Mononuclear cell (primary cell): ENCODE measurements around the gene TSACC. TPM values are rescaled to one million over a fixed set of nuclear protein-coding genes. Genes with fewer than 3 reads are reported as not detected.

Source experiments
- H3K27me3 ChIP-seq: 2 replicates; pipeline ENCODE4 v1.6.0; 2011; ENCODE audit warnings: low read length, control low read depth; ENCODE audit not compliant: insufficient read depth
- H3K4me1 ChIP-seq: 2 replicates; pipeline ENCODE4 v1.5.1; 2011; ENCODE audit warnings: mild to moderate bottlenecking, low read length, control low read depth; ENCODE audit not compliant: insufficient read depth
- H3K4me3 ChIP-seq: 2 replicates; pipeline ENCODE4 v1.5.1; 2011; ENCODE audit warnings: mild to moderate bottlenecking, low read length, moderate library complexity
- H3K9me3 ChIP-seq: 2 replicates; pipeline ENCODE4 v1.5.1; 2011; ENCODE audit warnings: low read depth, mild to moderate bottlenecking, control low read depth, low read length
- total RNA-seq: library from RNA; depleted of rRNA; stranded (reverse); fragments of >200 nt; gene quantifications from one replicate; pipeline ENCODE4 v1.2.3, GENCODE V29; 2012

The TSACC gene
- total RNA-seq, 1 donor: not detected

GRCh38 chr1:156378557-156378956 is 40.2 kb downstream of the TSACC start:
- Histone ChIP-seq H3K9me3 (no peaks in the 10 kb centered on the region), H3K4me3 (no peak overlapping the region), H3K4me1 (peaks cover 23% of the 10 kb centered on the region), H3K27me3 (peaks cover 6% of the 10 kb centered on the region)

GRCh38 chr1:156379420-156380165 is 41.3 kb downstream of the TSACC start:
- H3K9me3 ChIP-seq: no peaks in the 10 kb centered on the region
- no peaks in the 10 kb centered on the region for H3K27me3 ChIP-seq
- peaks cover 23% of the 10 kb centered on the region for H3K4me1 ChIP-seq
- H3K4me3 ChIP-seq: no peak overlapping the region

DNA sequence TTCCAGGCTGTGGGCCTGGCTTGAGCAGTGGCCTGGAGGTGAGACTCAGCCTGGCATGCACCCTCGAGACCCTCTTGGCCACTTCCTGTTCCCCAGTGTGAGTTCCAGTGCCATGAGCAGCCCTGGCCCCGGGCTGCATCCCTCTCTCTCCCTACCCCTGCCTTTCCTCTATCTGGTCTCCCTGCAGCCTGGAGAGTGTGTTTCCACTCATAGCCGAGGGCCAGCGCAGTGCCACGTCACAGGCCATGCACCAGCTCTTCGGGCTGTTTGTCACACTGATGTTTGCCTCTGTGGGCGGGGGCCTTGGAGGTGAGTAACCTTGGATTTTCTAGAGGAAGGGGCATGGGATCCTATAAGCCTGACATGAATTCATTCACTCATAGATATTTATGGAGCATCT is 44.2 kb downstream of the TSACC start:
- Histone ChIP-seq H3K9me3 (no peaks in the 10 kb centered on the region), H3K4me3 (no peak overlapping the region), H3K4me1 (peaks cover 8% of the 10 kb centered on the region), H3K27me3 (peaks cover 12% of the 10 kb centered on the region)

DNA sequence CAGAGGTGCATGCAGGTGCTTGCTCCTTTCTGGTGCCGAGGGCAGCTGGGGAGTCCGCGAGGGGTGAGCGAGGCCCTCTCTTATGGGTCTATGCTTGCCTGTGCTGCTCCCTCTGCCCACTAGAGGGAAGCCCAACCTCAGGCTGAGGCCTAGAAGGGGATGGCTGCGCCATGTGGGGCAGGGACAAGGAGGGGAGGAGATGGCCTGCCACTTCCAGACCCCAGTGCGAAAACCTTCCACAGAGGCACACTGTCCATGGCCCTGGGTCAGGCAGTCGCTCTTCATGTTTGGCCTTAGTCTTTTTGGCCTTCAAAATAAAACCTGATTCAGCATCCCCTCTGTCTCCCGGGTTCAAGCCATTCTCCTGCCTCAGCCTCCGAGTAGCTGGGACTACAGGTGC is 44.7 kb downstream of the TSACC start:
- no peak overlapping the region for H3K4me3 ChIP-seq
- H3K4me1 ChIP-seq: peaks cover 8% of the 10 kb centered on the region
- peaks cover 17% of the 10 kb centered on the region for H3K27me3 ChIP-seq
- no peaks in the 10 kb centered on the region for H3K9me3 ChIP-seq

DNA sequence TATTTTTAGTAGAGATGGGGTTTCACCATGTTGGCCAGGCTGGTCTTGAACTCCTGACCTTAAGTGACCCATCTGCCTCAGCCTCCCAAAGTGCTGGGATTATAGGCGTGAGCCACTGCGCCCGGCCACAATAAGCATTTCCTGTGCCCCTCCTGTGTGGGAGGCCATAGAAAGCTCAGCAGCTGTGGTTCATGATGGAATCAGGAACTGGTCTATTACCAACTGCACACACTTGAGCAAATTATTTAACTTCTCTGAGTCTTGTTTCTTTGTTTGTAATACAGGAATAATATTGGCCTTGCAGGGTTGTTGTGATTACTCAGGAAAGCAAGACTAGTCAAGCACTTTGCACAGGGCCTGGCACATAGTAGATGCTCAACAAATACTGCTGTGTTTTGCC is 45.7 kb downstream of the TSACC start:
- H3K9me3 ChIP-seq: no peaks in the 10 kb centered on the region
- no peak overlapping the region for H3K4me3 ChIP-seq
- H3K4me1 ChIP-seq: peaks cover 8% of the 10 kb centered on the region
- H3K27me3 ChIP-seq: peaks cover 23% of the 10 kb centered on the region

DNA sequence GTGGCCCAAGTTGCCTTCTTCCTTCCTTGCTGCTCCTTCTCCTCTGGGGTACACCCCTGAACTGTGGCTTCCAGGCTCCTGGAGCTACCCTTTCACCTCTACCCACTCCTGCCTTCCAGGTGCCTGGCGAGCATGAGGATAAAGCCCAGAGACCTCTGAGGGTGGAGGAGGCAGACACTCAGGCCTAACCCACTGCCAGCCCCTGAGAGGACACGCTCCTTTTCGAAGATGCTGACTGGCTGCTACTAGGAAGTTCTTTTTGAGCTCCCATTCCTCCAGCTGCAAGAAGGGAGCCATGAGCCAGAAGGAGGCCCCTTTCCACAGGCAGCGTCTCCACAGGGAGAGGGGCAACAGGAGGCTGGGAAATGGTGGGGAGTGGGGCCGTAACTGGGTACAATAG is 46.3 kb downstream of the TSACC start:
- Histone ChIP-seq H3K4me1 (peaks cover 8% of the 10 kb centered on the region), H3K4me3 (no peak overlapping the region), H3K27me3 (peaks cover 30% of the 10 kb centered on the region), H3K9me3 (no peaks in the 10 kb centered on the region)

GRCh38 chr1:156385534-156386031 is 47.3 kb downstream of the TSACC start:
- Histone ChIP-seq H3K4me3 (no peak overlapping the region), H3K9me3 (no peaks in the 10 kb centered on the region), H3K27me3 (peaks cover 31% of the 10 kb centered on the region), H3K4me1 (peaks cover 8% of the 10 kb centered on the region)

DNA sequence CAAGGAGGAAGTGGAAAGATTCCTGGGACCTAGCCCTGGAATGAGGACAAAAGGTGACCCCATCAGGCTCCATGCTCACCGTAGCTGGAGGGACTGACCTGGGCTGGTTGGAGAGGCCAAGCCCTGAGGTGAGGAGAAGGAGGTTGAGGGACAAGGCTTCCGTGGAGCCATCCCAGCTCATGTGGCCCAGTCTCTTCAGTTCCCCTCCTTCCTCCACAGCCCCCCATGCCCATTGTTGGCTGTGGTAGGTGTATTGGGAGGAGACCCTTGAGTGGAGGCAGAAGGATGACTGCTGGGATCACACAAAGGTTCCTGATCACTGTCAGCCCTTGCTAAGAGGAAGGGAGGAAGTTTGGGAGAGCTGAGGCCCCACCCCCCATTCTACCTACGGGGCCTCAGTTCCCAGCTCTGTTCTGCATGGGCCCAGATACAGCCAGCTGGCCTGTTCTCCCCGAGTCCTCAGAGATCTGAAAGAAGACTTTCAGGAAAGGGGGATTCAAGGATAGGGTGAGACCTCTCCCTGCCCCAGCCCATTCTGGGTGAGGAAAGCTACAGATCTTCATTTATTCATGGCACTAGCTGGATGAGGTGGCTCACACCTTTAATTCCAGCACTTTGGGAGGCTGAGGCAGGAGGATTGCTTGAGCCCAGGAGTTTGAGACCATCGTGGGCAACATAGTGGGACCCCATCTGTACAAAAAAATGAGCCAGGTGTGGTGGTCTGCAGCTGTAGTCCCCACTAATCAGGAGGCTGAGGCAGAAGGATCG is 48.0 kb downstream of the TSACC start:
- Histone ChIP-seq H3K9me3 (no peaks in the 10 kb centered on the region), H3K27me3 (peaks cover 31% of the 10 kb centered on the region), H3K4me3 (no peak overlapping the region), H3K4me1 (peaks cover 8% of the 10 kb centered on the region)

DNA sequence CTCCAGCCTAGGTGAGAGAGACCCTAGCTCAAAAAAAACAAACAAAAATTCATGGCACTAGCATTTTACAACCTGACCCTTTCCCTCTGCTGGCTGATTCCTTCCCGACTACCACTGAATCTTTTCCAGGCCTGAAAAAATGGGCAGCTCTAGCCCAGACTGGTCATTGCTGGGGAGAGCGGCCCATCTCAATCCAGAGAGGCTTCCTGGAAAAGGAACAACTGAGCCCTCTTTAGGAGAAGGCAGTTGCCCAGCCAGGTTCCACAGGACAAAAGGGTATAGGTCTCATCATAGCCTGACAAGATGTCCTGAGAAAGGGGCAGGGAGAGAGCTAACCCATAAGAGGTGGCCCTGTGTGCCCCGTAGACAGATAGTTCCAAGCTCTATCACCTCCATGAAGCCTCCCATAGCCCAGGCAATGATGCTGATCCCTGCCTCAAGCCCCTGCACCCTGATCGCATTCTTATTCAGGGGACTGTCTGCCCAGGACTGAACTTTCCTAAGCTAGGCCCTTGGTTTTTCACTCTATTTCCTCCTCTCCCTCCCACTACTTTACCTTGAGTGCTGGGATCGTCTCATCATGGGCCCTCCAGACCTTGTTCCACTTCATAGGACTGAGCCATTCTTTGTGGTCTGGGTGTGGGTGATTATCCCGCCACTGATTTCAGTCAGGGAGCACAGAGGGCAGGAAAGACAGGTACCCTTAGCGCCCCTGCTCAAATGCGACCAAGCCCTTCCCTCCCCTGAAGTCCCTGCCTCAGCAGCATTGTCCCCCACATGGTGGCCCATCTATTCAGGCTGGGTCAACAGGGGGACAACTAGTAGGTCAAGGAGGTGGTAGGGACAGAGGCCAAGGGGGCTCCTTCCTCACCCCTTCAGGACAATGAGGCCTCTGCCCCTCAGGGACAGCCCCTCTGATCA is 48.9 kb downstream of the TSACC start:
- H3K4me3 ChIP-seq: no peak overlapping the region
- peaks cover 31% of the 10 kb centered on the region for H3K27me3 ChIP-seq
- H3K9me3 ChIP-seq: no peaks in the 10 kb centered on the region
- peaks cover 8% of the 10 kb centered on the region for H3K4me1 ChIP-seq

DNA sequence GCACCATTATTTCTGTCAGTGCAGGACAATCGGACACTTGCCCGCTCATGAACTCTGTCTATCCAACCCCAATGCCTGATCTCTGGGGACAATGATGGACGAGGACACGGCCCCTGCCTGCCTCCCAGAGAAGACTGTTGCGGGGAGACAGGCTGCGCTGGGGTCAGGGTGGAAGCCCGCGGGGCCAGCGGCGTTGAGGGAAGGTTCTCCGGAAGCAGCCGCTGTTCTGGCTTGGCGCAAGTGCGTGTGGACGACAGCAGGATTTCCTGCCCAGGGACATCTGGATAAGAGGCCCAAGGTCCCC is 49.5 kb downstream of the TSACC start:
- H3K27me3 ChIP-seq: peaks cover 31% of the 10 kb centered on the region
- no peaks in the 10 kb centered on the region for H3K9me3 ChIP-seq
- H3K4me3 ChIP-seq: no peak overlapping the region
- H3K4me1 ChIP-seq: peaks cover 8% of the 10 kb centered on the region

DNA sequence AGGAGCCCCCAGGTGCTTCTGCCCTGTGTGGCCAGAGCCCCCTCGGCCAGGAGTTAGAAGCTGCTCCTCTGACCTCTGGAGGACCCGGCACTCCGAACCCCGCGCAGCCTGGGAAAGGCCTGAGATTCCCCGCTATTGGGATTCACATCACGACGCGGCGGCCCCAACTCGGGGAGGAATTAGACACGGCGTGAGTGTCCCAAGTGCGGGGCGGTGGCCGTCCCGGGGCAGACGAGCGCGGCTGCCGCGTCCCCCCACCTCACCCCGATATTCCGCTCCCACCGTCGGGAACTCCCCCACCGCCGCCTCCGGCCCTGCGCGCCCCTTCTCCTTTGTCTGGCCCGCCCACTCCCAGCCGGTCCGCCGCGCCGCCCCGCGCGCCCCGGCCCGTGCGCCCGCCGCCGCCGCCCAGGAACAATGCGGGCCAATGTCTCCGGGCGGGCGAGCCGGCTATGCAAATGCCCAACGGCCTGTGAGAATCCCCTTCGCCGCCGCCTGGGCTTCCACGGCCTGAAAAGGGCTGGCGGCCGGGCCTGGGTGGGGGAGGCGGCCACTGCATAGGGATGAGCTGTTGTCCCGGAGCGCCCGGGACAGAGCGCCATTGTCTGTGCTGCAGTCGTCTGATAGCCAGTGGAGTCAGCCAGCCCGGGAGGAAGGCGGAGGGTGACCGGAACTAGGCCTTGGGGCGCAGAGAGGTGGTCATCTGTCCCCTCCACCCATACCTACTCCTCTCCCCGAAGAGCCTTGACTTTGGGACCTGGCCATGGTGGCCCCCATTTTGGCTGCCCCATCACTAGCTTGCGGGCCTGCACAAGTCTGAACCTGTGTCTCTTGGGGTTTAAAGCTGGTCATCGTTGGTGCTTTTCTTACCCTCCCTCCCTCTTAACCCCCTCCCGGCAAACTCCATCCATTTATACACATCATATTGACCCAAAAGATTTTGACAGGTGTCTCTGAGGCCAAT is 50.1 kb downstream of the TSACC start:
- Histone ChIP-seq H3K27me3 (peaks cover 31% of the 10 kb centered on the region), H3K4me1 (peaks cover 8% of the 10 kb centered on the region), H3K9me3 (no peaks in the 10 kb centered on the region), H3K4me3 (no peak overlapping the region)

DNA sequence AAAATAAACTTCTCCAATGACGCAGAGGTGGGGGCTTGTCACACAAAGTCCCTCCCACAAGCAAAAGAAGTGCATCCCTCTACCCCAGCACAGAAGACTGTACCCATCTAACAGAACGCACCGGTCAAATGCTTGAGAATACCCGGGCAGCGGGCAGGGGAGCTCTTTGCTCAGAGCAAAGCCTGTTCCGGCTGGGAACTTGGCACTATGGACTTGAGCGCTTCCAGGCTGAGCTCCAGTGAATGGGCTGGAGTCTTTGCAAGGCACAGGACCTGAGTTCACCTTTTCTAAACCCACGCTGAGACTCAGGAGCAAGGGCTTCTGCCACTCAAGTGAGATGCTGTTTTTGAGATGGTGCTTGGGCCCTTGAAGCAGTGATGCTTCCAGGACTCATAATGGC is 51.0 kb downstream of the TSACC start:
- Histone ChIP-seq H3K4me1 (peaks cover 8% of the 10 kb centered on the region), H3K27me3 (peaks cover 31% of the 10 kb centered on the region), H3K9me3 (no peaks in the 10 kb centered on the region), H3K4me3 (no peak overlapping the region)

DNA sequence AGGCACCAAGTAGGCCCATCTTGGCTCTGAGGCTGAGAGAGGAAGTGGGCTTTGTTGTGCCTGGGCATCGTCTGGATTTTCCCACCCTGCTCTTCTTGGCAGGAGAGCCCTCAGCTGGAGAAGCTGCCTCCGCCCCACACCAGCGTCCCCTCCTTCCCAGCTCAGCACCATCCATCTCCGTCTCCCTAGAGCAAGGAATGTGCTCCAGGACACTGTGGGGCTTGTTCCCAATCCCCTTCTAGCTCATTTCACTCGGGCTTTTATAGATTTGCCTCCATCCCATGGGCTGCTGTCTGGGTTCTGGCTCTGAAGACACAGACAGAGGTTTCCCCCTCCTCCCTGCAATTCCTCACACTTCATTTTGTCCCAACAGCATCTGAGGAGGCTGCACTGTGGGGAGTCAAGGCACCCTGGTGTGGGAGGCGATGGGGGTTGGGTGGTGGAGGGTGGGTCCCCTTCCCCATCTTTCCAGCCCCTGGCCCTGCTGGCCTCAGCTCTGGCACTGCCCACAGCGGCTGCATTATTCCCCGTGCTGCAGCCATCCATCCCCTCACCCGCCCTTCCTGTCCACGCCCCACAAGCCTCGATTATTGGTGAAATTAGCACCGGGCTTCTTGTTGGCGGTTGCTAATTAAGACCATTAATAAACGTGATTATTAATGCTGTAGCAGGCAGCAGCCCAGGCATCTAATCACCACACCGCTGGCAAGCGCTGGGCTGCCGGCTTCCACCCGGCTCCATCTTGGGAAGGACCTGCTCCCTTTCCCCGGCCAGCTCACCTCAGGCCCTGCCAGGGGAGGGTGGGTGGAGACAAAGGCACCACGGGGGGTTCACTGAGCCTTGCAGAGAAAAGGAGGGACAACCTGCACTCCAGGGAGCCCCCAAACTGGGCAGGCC is 52.4 kb downstream of the TSACC start:
- Histone ChIP-seq H3K4me1 (peaks cover 4% of the 10 kb centered on the region), H3K4me3 (no peak overlapping the region), H3K27me3 (peaks cover 31% of the 10 kb centered on the region), H3K9me3 (no peaks in the 10 kb centered on the region)
